GM23338 (cell line): ENCODE results near the gene BLTP3A. TPM values are rescaled to one million over a fixed set of nuclear protein-coding genes. Genes with fewer than 3 reads are reported as not detected.
"Not testable (repeated sequence)": the region's sequence is repeated elsewhere in the genome, so short reads cannot be mapped to it uniquely, and the experiment has no call there.

Experiments used
- ATAC-seq: fragments of 200-7000 bp; cut with Tn5 transposase; 3 replicates; pipeline ENCODE4 v1.9.1; 2020
- DNase-seq: peaks from one replicate; pipeline ENCODE4 v3.0.0-alpha.2; 2015; ENCODE audit warnings: low spot score
- H2AFZ ChIP-seq: fragments of 200-600 bp; sonication (generic); 2 replicates; pipeline ENCODE4 v1.8.0; 2016; ENCODE audit warnings: antibody characterized with exemption, mild to moderate bottlenecking, moderate library complexity
- H3F3A ChIP-seq: fragments of 200-600 bp; sonication (generic); replicated peaks from 2 replicates; pipeline ENCODE4 v1.8.0; 2017; ENCODE audit warnings: antibody characterized with exemption, mixed run types, low read depth
- H3K27ac ChIP-seq: fragments of 200-600 bp; sonication (generic); 2 replicates; pipeline ENCODE4 v1.6.1; 2016; ENCODE audit warnings: low read depth
- H3K27me3 ChIP-seq: fragments of 200-600 bp; sonication (generic); 2 replicates; pipeline ENCODE4 v1.8.0; 2016; ENCODE audit warnings: mild to moderate bottlenecking, mixed run types, moderate library complexity; ENCODE audit not compliant: insufficient read depth
- H3K36me3 ChIP-seq: fragments of 200-600 bp; sonication (generic); 2 replicates; pipeline ENCODE4 v1.8.0; 2016; ENCODE audit warnings: mild to moderate bottlenecking; ENCODE audit not compliant: insufficient read depth
- H3K4me1 ChIP-seq: fragments of 200-600 bp; sonication (generic); 2 replicates; pipeline ENCODE4 v1.8.0; 2016; ENCODE audit warnings: mild to moderate bottlenecking, moderate library complexity; ENCODE audit not compliant: insufficient read depth
- H3K4me2 ChIP-seq: fragments of 200-600 bp; sonication (generic); 2 replicates; pipeline ENCODE4 v1.7.1; 2017; ENCODE audit warnings: mixed run types
- H3K4me3 ChIP-seq: fragments of 200-600 bp; sonication (generic); 2 replicates; pipeline ENCODE4 v1.6.1; 2016; ENCODE audit warnings: mixed run types
- H3K79me2 ChIP-seq: fragments of 200-600 bp; sonication (generic); replicated peaks from 2 replicates; pipeline ENCODE4 v1.8.0; 2017; ENCODE audit warnings: mild to moderate bottlenecking; ENCODE audit not compliant: insufficient read depth
- H3K9me2 ChIP-seq: fragments of 200-600 bp; sonication (generic); 2 replicates; pipeline ENCODE4 v1.8.0; 2017; ENCODE audit not compliant: insufficient read depth
- H4K20me1 ChIP-seq: fragments of 200-600 bp; sonication (generic); replicated peaks from 2 replicates; pipeline ENCODE4 v1.8.0; 2017; ENCODE audit warnings: mild to moderate bottlenecking; ENCODE audit not compliant: insufficient read depth
- H3K27ac Mint-ChIP-seq: 2 replicates; pipeline ENCODE4 v1.8.0; 2020; ENCODE audit warnings: inconsistent platforms, mild to moderate bottlenecking, moderate library complexity, mixed read lengths
- H3K27me3 Mint-ChIP-seq: 3 replicates; pipeline ENCODE4 v1.8.0; 2022; ENCODE audit warnings: low read depth, mild to moderate bottlenecking, moderate library complexity, mixed read lengths, inconsistent platforms; ENCODE audit not compliant: insufficient read depth, poor library complexity
- H3K36me3 Mint-ChIP-seq: 3 replicates; pipeline ENCODE4 v1.8.0; 2021; ENCODE audit warnings: low read depth, mild to moderate bottlenecking, inconsistent platforms, moderate library complexity, mixed read lengths
- H3K4me1 Mint-ChIP-seq: 3 replicates; pipeline ENCODE4 v1.8.0; 2020; ENCODE audit warnings: mild to moderate bottlenecking, inconsistent platforms, mixed read lengths
- H3K4me3 Mint-ChIP-seq: 3 replicates; pipeline ENCODE4 v1.8.0; 2021; ENCODE audit warnings: moderate library complexity, mild to moderate bottlenecking, inconsistent platforms, mixed read lengths
- H3K9me3 Mint-ChIP-seq: 3 replicates; pipeline ENCODE4 v1.8.0; 2020; ENCODE audit warnings: moderate library complexity, mild to moderate bottlenecking, inconsistent platforms, mixed read lengths
- CREB1 ChIP-seq: fragments of 250-450 bp; sonication (Bioruptor Pico); IDR thresholded peaks from 2 replicates; pipeline ENCODE4 v1.5.0; 2020; ENCODE audit warnings: low read depth, mild to moderate bottlenecking, moderate library complexity
- EZH2 ChIP-seq: fragments of 200-600 bp; sonication (generic); IDR thresholded peaks from one replicate; pipeline ENCODE4 v1.8.0; 2017; ENCODE audit warnings: antibody characterized with exemption, mild to moderate bottlenecking, low read depth; ENCODE audit not compliant: unreplicated experiment
- EZH2phosphoT487 ChIP-seq: fragments of 200-600 bp; sonication (generic); IDR thresholded peaks from one replicate; pipeline ENCODE4 v1.8.1; 2018; ENCODE audit warnings: antibody characterized with exemption; ENCODE audit not compliant: unreplicated experiment
- JUNB ChIP-seq: IDR thresholded peaks from one replicate; pipeline ENCODE4 v1.6.1; 2016; ENCODE audit warnings: antibody characterized with exemption; ENCODE audit not compliant: unreplicated experiment
- POLR2AphosphoS5 ChIP-seq: IDR thresholded peaks from 2 replicates; pipeline ENCODE4 v1.6.1; 2016; ENCODE audit warnings: antibody characterized with exemption, low read depth
- STAT1 ChIP-seq: IDR thresholded peaks from one replicate; pipeline ENCODE4 v1.6.1; 2016; ENCODE audit warnings: antibody characterized with exemption; ENCODE audit not compliant: unreplicated experiment
- ZNF114 ChIP-seq: fragments of 250-450 bp; sonication (Bioruptor Pico); IDR thresholded peaks from 2 replicates; pipeline ENCODE4 v1.5.0; 2020; ENCODE audit warnings: mild to moderate bottlenecking, moderate library complexity
- ZNF331 ChIP-seq: fragments of 250-450 bp; sonication (Bioruptor Pico); IDR thresholded peaks from 2 replicates; pipeline ENCODE4 v1.5.0; 2020; ENCODE audit warnings: low read depth, mild to moderate bottlenecking, moderate library complexity
- polyA plus RNA-seq: library from polyadenylated mRNA; unstranded; fragments of >200 nt; fragmentation: Nextera tagmentation; extraction: Ambion mirVana; gene quantifications from 2 replicates; pipeline ENCODE4 v1.2.1, GENCODE V29; 2016
- total RNA-seq: library from RNA; depleted of rRNA; stranded (reverse); fragments of >200 nt; shearing (Covaris generic); gene quantifications from 2 replicates; pipeline ENCODE4 v1.2.3, GENCODE V29; 2014
- TF ChIP-seq, protein P1 (sequence below): IDR thresholded peaks from one replicate; pipeline ENCODE4 v1.6.1; 2018; ENCODE audit warnings: antibody characterized with exemption; ENCODE audit not compliant: unreplicated experiment
- TF ChIP-seq, protein P2 (sequence below), 2 experiments: fragments of 200-600 bp in 1 of 2; sonication (generic) in 1 of 2; conservative IDR thresholded peaks; 2 replicates each; pipeline versions ENCODE4 v1.5.1 to v1.6.1; 2016 to 2017; ENCODE audit warnings: antibody characterized with exemption in 2 of 2, low read depth in 2 of 2, mild to moderate bottlenecking in 2 of 2, moderate library complexity in 1 of 2
- TF ChIP-seq, protein P3 (sequence below): fragments of 250-450 bp; sonication (Bioruptor Pico); IDR thresholded peaks from 2 replicates; pipeline ENCODE4 v1.5.0; 2020; ENCODE audit warnings: mild to moderate bottlenecking, moderate library complexity

The BLTP3A gene
- total and polyA plus RNA-seq, 2 experiments from 2014 or later: 2.9 to 18.4 TPM

DNA sequence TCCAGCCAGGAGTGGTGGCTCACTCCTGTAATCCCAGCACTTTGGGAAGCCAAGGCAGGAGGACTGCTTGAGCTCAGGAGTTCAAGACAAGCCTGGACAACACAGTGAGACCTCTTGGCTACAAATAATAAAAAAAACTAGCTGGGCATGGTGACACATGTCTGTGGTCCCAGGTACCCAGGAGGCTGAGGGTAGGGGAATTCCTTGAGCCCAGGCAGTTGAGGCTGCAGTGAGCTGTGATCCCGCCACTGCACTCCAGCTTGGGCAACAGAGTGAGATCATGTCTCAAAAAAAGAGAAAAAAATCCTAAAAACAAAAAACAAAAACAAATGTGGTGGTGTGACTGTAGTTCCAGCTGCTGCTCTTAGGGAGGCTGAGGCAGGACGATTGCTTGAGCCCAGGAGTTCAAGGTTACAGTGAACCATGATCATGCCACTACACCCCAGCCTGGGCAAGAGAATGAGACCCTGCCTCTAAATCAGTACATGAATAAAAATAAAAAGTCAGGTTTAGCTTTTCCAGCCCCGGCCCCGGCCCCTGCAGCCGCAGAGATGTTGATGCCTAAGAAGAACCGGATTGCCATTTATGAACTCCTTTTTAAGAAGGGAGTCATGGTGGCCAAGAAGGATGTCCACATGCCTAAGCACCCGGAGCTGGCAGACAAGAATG is 48.1 kb upstream of the BLTP3A start:
- Histone ChIP-seq H2AFZ (no peak overlapping the region), H3F3A (no peaks in the 10 kb centered on the region), H4K20me1 (no peaks in the 10 kb centered on the region), H3K4me1 (no peaks in the 10 kb centered on the region), H3K27ac (no peak overlapping the region), H3K36me3 (no peaks in the 10 kb centered on the region), H3K27me3 (no peaks in the 10 kb centered on the region), H3K4me3 (no peak overlapping the region), H3K9me2 (no peaks in the 10 kb centered on the region), H3K4me2 (no peak overlapping the region), H3K79me2 (no peaks in the 10 kb centered on the region)
- Mint-ChIP-seq H3K27me3 (no peaks in the 10 kb centered on the region), H3K4me3 (no peak overlapping the region), H3K9me3 (no peaks in the 10 kb centered on the region), H3K27ac (no peak overlapping the region), H3K4me1 (no peaks in the 10 kb centered on the region), H3K36me3 (no peaks in the 10 kb centered on the region)
- no peak for TF ChIP-seq STAT1
- TF ChIP-seq EZH2: no peak
- TF ChIP-seq, protein P1, sequence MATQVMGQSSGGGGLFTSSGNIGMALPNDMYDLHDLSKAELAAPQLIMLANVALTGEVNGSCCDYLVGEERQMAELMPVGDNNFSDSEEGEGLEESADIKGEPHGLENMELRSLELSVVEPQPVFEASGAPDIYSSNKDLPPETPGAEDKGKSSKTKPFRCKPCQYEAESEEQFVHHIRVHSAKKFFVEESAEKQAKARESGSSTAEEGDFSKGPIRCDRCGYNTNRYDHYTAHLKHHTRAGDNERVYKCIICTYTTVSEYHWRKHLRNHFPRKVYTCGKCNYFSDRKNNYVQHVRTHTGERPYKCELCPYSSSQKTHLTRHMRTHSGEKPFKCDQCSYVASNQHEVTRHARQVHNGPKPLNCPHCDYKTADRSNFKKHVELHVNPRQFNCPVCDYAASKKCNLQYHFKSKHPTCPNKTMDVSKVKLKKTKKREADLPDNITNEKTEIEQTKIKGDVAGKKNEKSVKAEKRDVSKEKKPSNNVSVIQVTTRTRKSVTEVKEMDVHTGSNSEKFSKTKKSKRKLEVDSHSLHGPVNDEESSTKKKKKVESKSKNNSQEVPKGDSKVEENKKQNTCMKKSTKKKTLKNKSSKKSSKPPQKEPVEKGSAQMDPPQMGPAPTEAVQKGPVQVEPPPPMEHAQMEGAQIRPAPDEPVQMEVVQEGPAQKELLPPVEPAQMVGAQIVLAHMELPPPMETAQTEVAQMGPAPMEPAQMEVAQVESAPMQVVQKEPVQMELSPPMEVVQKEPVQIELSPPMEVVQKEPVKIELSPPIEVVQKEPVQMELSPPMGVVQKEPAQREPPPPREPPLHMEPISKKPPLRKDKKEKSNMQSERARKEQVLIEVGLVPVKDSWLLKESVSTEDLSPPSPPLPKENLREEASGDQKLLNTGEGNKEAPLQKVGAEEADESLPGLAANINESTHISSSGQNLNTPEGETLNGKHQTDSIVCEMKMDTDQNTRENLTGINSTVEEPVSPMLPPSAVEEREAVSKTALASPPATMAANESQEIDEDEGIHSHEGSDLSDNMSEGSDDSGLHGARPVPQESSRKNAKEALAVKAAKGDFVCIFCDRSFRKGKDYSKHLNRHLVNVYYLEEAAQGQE: no peak
- TF ChIP-seq POLR2AphosphoS5: no peak
- no peak for TF ChIP-seq EZH2phosphoT487
- TF ChIP-seq ZNF331: no peak
- TF ChIP-seq, protein P2, sequence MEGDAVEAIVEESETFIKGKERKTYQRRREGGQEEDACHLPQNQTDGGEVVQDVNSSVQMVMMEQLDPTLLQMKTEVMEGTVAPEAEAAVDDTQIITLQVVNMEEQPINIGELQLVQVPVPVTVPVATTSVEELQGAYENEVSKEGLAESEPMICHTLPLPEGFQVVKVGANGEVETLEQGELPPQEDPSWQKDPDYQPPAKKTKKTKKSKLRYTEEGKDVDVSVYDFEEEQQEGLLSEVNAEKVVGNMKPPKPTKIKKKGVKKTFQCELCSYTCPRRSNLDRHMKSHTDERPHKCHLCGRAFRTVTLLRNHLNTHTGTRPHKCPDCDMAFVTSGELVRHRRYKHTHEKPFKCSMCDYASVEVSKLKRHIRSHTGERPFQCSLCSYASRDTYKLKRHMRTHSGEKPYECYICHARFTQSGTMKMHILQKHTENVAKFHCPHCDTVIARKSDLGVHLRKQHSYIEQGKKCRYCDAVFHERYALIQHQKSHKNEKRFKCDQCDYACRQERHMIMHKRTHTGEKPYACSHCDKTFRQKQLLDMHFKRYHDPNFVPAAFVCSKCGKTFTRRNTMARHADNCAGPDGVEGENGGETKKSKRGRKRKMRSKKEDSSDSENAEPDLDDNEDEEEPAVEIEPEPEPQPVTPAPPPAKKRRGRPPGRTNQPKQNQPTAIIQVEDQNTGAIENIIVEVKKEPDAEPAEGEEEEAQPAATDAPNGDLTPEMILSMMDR (conservative IDR thresholded peaks at IDR 0.05; ENCODE audit: low read depth in 2 of 2): no peak
- no peak for TF ChIP-seq JUNB
- TF ChIP-seq, protein P3, sequence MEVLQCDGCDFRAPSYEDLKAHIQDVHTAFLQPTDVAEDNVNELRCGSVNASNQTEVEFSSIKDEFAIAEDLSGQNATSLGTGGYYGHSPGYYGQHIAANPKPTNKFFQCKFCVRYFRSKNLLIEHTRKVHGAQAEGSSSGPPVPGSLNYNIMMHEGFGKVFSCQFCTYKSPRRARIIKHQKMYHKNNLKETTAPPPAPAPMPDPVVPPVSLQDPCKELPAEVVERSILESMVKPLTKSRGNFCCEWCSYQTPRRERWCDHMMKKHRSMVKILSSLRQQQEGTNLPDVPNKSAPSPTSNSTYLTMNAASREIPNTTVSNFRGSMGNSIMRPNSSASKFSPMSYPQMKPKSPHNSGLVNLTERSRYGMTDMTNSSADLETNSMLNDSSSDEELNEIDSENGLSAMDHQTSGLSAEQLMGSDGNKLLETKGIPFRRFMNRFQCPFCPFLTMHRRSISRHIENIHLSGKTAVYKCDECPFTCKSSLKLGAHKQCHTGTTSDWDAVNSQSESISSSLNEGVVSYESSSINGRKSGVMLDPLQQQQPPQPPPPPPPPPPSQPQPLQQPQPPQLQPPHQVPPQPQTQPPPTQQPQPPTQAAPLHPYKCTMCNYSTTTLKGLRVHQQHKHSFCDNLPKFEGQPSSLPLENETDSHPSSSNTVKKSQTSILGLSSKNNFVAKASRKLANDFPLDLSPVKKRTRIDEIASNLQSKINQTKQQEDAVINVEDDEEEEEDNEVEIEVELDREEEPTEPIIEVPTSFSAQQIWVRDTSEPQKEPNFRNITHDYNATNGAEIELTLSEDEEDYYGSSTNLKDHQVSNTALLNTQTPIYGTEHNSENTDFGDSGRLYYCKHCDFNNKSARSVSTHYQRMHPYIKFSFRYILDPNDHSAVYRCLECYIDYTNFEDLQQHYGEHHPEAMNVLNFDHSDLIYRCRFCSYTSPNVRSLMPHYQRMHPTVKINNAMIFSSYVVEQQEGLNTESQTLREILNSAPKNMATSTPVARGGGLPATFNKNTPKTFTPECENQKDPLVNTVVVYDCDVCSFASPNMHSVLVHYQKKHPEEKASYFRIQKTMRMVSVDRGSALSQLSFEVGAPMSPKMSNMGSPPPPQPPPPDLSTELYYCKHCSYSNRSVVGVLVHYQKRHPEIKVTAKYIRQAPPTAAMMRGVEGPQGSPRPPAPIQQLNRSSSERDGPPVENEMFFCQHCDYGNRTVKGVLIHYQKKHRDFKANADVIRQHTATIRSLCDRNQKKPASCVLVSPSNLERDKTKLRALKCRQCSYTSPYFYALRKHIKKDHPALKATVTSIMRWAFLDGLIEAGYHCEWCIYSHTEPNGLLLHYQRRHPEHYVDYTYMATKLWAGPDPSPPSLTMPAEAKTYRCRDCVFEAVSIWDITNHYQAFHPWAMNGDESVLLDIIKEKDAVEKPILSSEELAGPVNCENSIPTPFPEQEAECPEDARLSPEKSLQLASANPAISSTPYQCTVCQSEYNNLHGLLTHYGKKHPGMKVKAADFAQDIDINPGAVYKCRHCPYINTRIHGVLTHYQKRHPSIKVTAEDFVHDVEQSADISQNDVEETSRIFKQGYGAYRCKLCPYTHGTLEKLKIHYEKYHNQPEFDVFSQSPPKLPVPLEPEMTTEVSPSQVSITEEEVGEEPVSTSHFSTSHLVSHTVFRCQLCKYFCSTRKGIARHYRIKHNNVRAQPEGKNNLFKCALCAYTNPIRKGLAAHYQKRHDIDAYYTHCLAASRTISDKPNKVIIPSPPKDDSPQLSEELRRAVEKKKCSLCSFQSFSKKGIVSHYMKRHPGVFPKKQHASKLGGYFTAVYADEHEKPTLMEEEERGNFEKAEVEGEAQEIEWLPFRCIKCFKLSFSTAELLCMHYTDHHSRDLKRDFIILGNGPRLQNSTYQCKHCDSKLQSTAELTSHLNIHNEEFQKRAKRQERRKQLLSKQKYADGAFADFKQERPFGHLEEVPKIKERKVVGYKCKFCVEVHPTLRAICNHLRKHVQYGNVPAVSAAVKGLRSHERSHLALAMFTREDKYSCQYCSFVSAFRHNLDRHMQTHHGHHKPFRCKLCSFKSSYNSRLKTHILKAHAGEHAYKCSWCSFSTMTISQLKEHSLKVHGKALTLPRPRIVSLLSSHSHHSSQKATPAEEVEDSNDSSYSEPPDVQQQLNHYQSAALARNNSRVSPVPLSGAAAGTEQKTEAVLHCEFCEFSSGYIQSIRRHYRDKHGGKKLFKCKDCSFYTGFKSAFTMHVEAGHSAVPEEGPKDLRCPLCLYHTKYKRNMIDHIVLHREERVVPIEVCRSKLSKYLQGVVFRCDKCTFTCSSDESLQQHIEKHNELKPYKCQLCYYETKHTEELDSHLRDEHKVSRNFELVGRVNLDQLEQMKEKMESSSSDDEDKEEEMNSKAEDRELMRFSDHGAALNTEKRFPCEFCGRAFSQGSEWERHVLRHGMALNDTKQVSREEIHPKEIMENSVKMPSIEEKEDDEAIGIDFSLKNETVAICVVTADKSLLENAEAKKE (CRISPR knock-in tag): no peak
- no peak for TF ChIP-seq ZNF114 (CRISPR knock-in tag)
- TF ChIP-seq CREB1: no peak
- no peak for DNase-seq
- ATAC-seq: no peak

DNA sequence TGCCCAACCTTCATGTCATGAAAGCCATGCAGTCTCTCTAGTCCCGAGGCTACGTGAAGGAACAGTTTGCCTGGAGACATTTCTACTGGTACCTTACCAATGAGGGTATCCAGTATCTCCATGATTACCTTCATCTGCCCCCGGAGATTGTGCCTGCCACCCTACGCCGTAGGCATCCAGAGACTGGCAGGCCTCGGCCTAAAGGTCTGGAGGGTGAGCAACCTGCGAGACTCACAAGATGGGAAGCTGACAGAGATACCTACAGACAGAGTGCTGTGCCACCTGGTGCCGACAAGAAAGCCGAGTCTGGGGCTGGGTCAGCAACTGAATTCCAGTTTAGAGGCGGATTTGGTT is 47.6 kb upstream of the BLTP3A start:
- H3K9me2 ChIP-seq, H3K27me3 ChIP-seq, H3K79me2 ChIP-seq, H3K36me3 Mint-ChIP-seq, H3K27ac ChIP-seq, H3K9me3 Mint-ChIP-seq, H3K36me3 ChIP-seq, H2AFZ ChIP-seq, H3K4me3 ChIP-seq, H3K4me2 ChIP-seq, DNase-seq, ATAC-seq, H3K27me3 Mint-ChIP-seq, H3K4me1 Mint-ChIP-seq, H3K4me3 Mint-ChIP-seq, H3F3A ChIP-seq, H4K20me1 ChIP-seq, H3K4me1 ChIP-seq, H3K27ac Mint-ChIP-seq: not testable (repeated sequence)
